Epithelial cell of esophagus (primary cell): ENCODE measurements around the gene TECPR1.

ENCODE experiments used
- DNase-seq: peaks from one replicate; pipeline ENCODE4 v3.0.0; 2010; ENCODE audit warnings: low read depth
- H3K4me3 ChIP-seq: 2 replicates; pipeline ENCODE4 v1.5.1; 2011; ENCODE audit warnings: mild to moderate bottlenecking, low read length, control low read depth
- TF ChIP-seq, protein P1 (sequence below): IDR thresholded peaks from 2 replicates; pipeline ENCODE4 v1.5.1; 2011; ENCODE audit warnings: low read depth, mild to moderate bottlenecking, low read length, control low read depth, inconsistent platforms; ENCODE audit not compliant: insufficient read depth; ENCODE audit errors: missing control alignments

The TECPR1 gene

DNA sequence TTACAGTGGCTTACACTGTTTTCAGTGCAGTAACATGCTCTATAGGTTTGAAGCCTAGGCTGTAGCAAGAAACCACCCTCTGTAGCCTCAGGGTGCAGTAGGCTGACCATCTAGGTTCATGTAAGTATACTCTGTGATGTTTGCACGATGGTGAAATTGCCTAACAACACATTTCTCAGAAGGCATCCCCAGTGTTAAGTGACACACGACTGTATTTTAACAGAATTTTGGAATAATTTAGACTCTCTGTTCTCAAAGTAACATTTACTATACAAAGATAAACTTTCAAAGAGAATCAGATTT, 85.4 kb downstream of the TECPR1 start:
- TF ChIP-seq, protein P1, sequence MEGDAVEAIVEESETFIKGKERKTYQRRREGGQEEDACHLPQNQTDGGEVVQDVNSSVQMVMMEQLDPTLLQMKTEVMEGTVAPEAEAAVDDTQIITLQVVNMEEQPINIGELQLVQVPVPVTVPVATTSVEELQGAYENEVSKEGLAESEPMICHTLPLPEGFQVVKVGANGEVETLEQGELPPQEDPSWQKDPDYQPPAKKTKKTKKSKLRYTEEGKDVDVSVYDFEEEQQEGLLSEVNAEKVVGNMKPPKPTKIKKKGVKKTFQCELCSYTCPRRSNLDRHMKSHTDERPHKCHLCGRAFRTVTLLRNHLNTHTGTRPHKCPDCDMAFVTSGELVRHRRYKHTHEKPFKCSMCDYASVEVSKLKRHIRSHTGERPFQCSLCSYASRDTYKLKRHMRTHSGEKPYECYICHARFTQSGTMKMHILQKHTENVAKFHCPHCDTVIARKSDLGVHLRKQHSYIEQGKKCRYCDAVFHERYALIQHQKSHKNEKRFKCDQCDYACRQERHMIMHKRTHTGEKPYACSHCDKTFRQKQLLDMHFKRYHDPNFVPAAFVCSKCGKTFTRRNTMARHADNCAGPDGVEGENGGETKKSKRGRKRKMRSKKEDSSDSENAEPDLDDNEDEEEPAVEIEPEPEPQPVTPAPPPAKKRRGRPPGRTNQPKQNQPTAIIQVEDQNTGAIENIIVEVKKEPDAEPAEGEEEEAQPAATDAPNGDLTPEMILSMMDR, result no peak
- no peak for DNase-seq
- no peak overlapping the region for H3K4me3 ChIP-seq

DNA sequence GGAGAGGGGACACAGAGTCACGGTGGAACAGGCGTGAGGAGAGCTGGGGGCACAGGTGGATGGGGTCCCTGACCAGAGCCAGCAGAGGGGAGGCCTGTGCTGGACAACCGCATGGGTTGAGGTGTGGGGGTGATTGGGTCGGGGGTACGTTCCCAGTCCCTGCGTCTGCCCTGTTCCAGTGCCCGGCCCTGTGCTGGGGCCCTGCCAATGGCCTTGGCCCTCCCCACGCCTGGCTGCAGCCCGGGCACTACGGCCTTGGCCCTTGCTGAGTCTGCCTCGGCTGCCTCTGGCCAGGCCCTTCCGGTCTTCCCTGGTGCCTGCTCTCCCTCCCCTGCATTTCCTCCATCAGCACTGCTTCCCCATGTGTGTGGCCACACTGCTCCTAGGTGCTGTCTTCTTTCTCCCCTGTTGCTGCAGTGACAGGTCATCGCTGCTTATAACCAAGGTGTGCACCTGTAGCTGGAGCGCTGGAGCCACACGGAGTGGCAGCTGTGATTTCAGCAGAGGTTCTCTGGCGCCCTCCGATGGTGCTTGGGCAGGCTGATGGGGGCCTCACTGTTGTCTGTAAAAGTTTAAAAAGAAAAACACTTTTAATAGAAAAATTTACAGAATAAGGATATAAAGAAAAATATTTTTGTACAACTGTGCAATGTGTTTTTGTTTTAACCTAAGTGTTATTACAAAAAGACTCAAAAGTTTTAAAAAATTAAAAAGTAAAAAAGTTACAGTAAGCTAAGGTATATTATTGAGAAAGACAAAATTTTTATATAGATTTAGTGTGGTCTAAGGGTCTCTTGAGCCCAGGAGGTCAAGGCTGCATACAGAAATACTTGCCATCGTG, 86.0 kb downstream of the TECPR1 start:
- TF ChIP-seq, protein P1, result peak; percentile 60
- peak; percentile 42 for DNase-seq
- H3K4me3 ChIP-seq, result no peak overlapping the region
